Thyroid gland (tissue), 4 donors: ENCODE measurements around the gene PSENEN.

Experiments used
- CTCF ChIP-seq, 6 experiments: fragments of 200-600 bp in 3 of 6; fragments of 450-650 bp in 3 of 6; sonication (generic) in 3 of 6; IDR thresholded peaks; one replicate each; pipeline ENCODE4 v1.5.1; 2016 to 2019; ENCODE audit warnings: antibody characterized with exemption in 6 of 6, mild to moderate bottlenecking in 2 of 6, inconsistent platforms in 1 of 6, moderate library complexity in 1 of 6
- POLR2A ChIP-seq, 2 donors: fragments of 450-650 bp; IDR thresholded peaks; one replicate each; pipeline ENCODE4 v1.6.1; 2017; ENCODE audit warnings: antibody characterized with exemption in 2 of 2, mild to moderate bottlenecking in 2 of 2, moderate library complexity in 1 of 2

DNA sequence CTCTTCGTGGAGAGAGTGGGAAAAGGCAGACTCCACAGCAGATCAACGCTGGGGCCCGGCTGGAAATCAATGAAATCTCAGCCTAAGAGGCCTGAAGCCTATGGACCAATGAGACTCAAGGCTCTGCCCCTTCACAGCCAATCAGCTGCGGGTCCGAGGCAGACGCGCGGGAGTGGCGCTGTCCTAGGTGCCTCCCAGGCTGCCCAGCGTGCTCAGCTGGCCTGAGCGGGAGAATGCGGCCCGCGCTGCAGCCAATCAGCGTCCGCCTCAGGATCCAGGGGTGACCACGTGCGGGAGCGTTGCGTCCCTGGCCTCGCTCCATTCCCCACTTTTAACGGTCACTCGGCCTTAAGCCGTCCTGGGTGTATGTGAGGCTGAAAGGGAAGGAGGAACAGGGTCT, 41.2 kb upstream of the PSENEN start, which contains the start of gene ZBTB32:
- TF ChIP-seq CTCF (IDR thresholded peaks at IDR 0.05), result no peak
- no peak for TF ChIP-seq POLR2A (IDR thresholded peaks at IDR 0.05)
